ENCODE results near the gene MDM4.
"Not testable (repeated sequence)": the region's sequence is repeated elsewhere in the genome, so short reads cannot be mapped to it uniquely, and the experiment has no call there.

MDM4 gene

GRCh38 chr1:204477036-204477740, 39.0 kb upstream of the MDM4 start:
- no peak overlapping the region for H3K9ac ChIP-seq (ENCODE audit: low read length)

DNA sequence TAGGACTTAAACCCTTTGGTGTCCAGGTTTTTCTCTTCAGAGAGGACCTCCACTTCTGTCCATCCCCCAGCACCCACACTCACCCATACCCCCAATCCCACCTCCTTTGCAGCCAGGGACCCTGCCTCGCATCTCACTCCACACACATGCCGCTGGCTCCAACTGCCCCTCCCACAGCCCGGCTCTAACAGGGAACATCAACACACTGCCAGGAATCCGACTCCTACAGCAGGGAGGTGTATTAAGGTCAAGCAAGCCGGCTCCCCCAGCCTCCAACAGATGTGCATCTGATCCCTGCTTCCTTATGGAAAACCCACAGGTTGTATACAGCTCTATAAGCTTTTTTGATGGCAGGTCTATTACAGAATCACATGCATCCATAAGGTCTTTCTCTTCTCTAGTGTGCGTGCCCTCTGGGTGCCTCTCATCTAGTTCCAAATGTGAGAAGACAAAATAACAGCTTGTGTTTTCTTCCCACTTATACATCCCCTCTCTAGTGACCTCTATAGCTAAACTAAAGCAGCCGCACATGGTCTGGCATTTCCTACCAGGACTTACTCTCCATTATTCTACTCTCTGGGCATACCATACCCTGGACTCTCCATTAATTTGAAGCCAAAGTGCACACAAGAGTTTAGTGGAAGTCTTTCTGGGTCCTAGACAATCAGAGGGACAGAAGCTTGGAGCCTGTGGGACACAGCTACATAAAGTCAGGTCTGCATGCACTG, 37.9 kb upstream of the MDM4 start:
- Histone ChIP-seq H3K4me1 (ENCODE audit: control insufficient read depth, insufficient read depth, low read length) (peaks cover 63% of the 10 kb centered on the region), H3K4me3 (ENCODE audit: low read length) (no peak overlapping the region), H3K9me3 (ENCODE audit: control insufficient read depth, low read length) (no peaks in the 10 kb centered on the region), H3K27me3 (ENCODE audit: control insufficient read depth, insufficient read depth, low read length) (no peaks in the 10 kb centered on the region), H3K9ac (ENCODE audit: low read length) (no peak overlapping the region), H3K36me3 (ENCODE audit: control insufficient read depth, insufficient read depth, low read length) (no peaks in the 10 kb centered on the region)

More at GRCh38 chr1:204477036-204477740, 39.0 kb upstream of the MDM4 start:
- H3K4me1 ChIP-seq (ENCODE audit: control insufficient read depth, insufficient read depth, low read length) = peaks cover 60% of the 10 kb centered on the region
- no peaks in the 10 kb centered on the region for H3K9me3 ChIP-seq (ENCODE audit: control insufficient read depth, low read length)
- no peaks in the 10 kb centered on the region for H3K27me3 ChIP-seq (ENCODE audit: control insufficient read depth, insufficient read depth, low read length)
- no peaks in the 10 kb centered on the region for H3K36me3 ChIP-seq (ENCODE audit: control insufficient read depth, insufficient read depth, low read length)
- H3K4me3 ChIP-seq (ENCODE audit: low read length) = no peak overlapping the region

GRCh38 chr1:204478921-204479320, 37.3 kb upstream of the MDM4 start:
- no peaks in the 10 kb centered on the region for H3K27me3 ChIP-seq (ENCODE audit: control insufficient read depth, insufficient read depth, low read length)
- no peaks in the 10 kb centered on the region for H3K36me3 ChIP-seq (ENCODE audit: control insufficient read depth, insufficient read depth, low read length)
- H3K9ac ChIP-seq (ENCODE audit: low read length) = peak overlapping the region; percentile 30
- peaks cover 63% of the 10 kb centered on the region for H3K4me1 ChIP-seq (ENCODE audit: control insufficient read depth, insufficient read depth, low read length)
- H3K9me3 ChIP-seq (ENCODE audit: control insufficient read depth, low read length) = no peaks in the 10 kb centered on the region
- H3K4me3 ChIP-seq (ENCODE audit: low read length) = no peak overlapping the region

- peaks cover 63% of the 10 kb centered on the region for H3K4me1 ChIP-seq (ENCODE audit: control insufficient read depth, insufficient read depth, low read length)
- H3K27me3 ChIP-seq (ENCODE audit: control insufficient read depth, insufficient read depth, low read length) = no peaks in the 10 kb centered on the region
- H3K9ac ChIP-seq (ENCODE audit: low read length) = peak overlapping the region; percentile 30
These were observed 36.6 kb upstream of the MDM4 start for GRCh38 chr1:204479387-204480136.

GRCh38 chr1:204480515-204480914, 35.7 kb upstream of the MDM4 start:
- no peaks in the 10 kb centered on the region for H3K9me3 ChIP-seq (ENCODE audit: control insufficient read depth, low read length)
- peaks cover 70% of the 10 kb centered on the region for H3K4me1 ChIP-seq (ENCODE audit: control insufficient read depth, insufficient read depth, low read length)
- H3K4me3 ChIP-seq (ENCODE audit: low read length) = no peak overlapping the region
- no peaks in the 10 kb centered on the region for H3K36me3 ChIP-seq (ENCODE audit: control insufficient read depth, insufficient read depth, low read length)
- H3K9ac ChIP-seq (ENCODE audit: low read length) = no peak overlapping the region
- H3K27me3 ChIP-seq (ENCODE audit: control insufficient read depth, insufficient read depth, low read length) = no peaks in the 10 kb centered on the region

More at GRCh38 chr1:204479387-204480136, 36.6 kb upstream of the MDM4 start:
- no peaks in the 10 kb centered on the region for H3K9me3 ChIP-seq (ENCODE audit: control insufficient read depth, low read length)
- H3K4me3 ChIP-seq (ENCODE audit: low read length) = no peak overlapping the region
- no peaks in the 10 kb centered on the region for H3K36me3 ChIP-seq (ENCODE audit: control insufficient read depth, insufficient read depth, low read length)

- no peak overlapping the region for H3K9ac ChIP-seq (ENCODE audit: low read length)
- peaks cover 43% of the 10 kb centered on the region for H3K4me1 ChIP-seq (ENCODE audit: control insufficient read depth, insufficient read depth, low read length)
- no peak overlapping the region for H3K4me3 ChIP-seq (ENCODE audit: low read length)
These were observed 32.4 kb upstream of the MDM4 start for GRCh38 chr1:204483791-204484190.

GRCh38 chr1:204486513-204487255, 29.5 kb upstream of the MDM4 start:
- H3K36me3 ChIP-seq (ENCODE audit: control insufficient read depth, insufficient read depth, low read length); H3K4me3 ChIP-seq (ENCODE audit: low read length); H3K27me3 ChIP-seq (ENCODE audit: control insufficient read depth, insufficient read depth, low read length); H3K9me3 ChIP-seq (ENCODE audit: control insufficient read depth, low read length); H3K9ac ChIP-seq (ENCODE audit: low read length): not testable (repeated sequence)
- peaks cover 28% of the 10 kb centered on the region for H3K4me1 ChIP-seq (ENCODE audit: control insufficient read depth, insufficient read depth, low read length)

More at GRCh38 chr1:204483791-204484190, 32.4 kb upstream of the MDM4 start:
- Histone ChIP-seq H3K36me3 (ENCODE audit: control insufficient read depth, insufficient read depth, low read length) (no peaks in the 10 kb centered on the region), H3K9me3 (ENCODE audit: control insufficient read depth, low read length) (no peaks in the 10 kb centered on the region), H3K27me3 (ENCODE audit: control insufficient read depth, insufficient read depth, low read length) (no peaks in the 10 kb centered on the region)

- H3K9me3 ChIP-seq (ENCODE audit: control insufficient read depth, low read length) = no peaks in the 10 kb centered on the region
- H3K4me3 ChIP-seq (ENCODE audit: low read length) = no peak overlapping the region
- no peaks in the 10 kb centered on the region for H3K27me3 ChIP-seq (ENCODE audit: control insufficient read depth, insufficient read depth, low read length)
- H3K9ac ChIP-seq (ENCODE audit: low read length) = no peak overlapping the region
- H3K4me1 ChIP-seq (ENCODE audit: control insufficient read depth, insufficient read depth, low read length) = peaks cover 28% of the 10 kb centered on the region
- H3K36me3 ChIP-seq (ENCODE audit: control insufficient read depth, insufficient read depth, low read length) = peaks cover 3% of the 10 kb centered on the region
These were observed 29.0 kb upstream of the MDM4 start for GRCh38 chr1:204487256-204487615.

DNA sequence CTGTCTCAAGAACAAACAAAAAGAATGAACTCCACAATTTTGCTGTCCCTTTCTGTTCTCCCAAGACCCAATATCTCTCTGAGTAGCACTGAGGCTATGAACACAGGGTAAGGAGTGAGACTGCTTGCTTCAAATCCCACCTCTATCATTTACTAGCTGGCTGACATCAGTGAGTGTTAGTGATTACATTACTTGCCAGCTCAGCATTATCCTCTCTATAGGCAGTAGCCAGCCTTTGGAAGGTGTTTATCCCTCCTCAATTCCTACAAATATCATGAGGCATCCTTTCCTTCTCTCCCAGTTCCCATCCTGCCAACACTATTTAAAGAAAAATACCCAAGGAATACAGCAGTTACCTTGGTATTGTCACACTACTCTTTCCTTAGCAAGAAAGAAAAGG, 24.6 kb upstream of the MDM4 start:
- H3K4me1 ChIP-seq (ENCODE audit: control insufficient read depth, insufficient read depth, low read length) = peaks cover 31% of the 10 kb centered on the region
- H3K9me3 ChIP-seq (ENCODE audit: control insufficient read depth, low read length) = no peaks in the 10 kb centered on the region
- no peak overlapping the region for H3K4me3 ChIP-seq (ENCODE audit: low read length)
- H3K9ac ChIP-seq (ENCODE audit: low read length) = peak overlapping the region; percentile 89
- H3K36me3 ChIP-seq (ENCODE audit: control insufficient read depth, insufficient read depth, low read length) = peaks cover 3% of the 10 kb centered on the region
- no peaks in the 10 kb centered on the region for H3K27me3 ChIP-seq (ENCODE audit: control insufficient read depth, insufficient read depth, low read length)

- H3K4me3 ChIP-seq (ENCODE audit: low read length) = peak overlapping the region; percentile 97
- H3K9ac ChIP-seq (ENCODE audit: low read length) = peak overlapping the region; percentile 89
- no peaks in the 10 kb centered on the region for H3K9me3 ChIP-seq (ENCODE audit: control insufficient read depth, low read length)
- H3K36me3 ChIP-seq (ENCODE audit: control insufficient read depth, insufficient read depth, low read length) = peaks cover 3% of the 10 kb centered on the region
- no peaks in the 10 kb centered on the region for H3K27me3 ChIP-seq (ENCODE audit: control insufficient read depth, insufficient read depth, low read length)
- H3K4me1 ChIP-seq (ENCODE audit: control insufficient read depth, insufficient read depth, low read length) = peaks cover 31% of the 10 kb centered on the region
These were observed 22.8 kb upstream of the MDM4 start for GRCh38 chr1:204493145-204493983.

DNA sequence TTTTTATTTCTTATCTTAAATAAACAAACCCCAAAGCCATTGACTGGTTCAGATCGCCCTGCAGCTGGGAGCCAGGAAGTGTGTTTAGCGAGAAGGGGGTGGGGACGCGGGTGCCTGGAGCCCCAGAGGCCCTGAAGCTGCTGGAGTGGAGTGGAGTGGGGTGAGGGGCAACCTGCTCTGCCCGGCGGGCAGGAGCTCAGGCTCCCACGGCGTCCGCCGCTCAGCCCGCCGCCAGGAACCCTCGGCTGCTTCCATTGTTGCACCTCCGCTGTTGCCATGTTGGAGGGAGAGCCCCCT, 22.3 kb upstream of the MDM4 start:
- peak overlapping the region; percentile 89 for H3K9ac ChIP-seq (ENCODE audit: low read length)
- no peaks in the 10 kb centered on the region for H3K9me3 ChIP-seq (ENCODE audit: control insufficient read depth, low read length)
- no peaks in the 10 kb centered on the region for H3K27me3 ChIP-seq (ENCODE audit: control insufficient read depth, insufficient read depth, low read length)
- H3K36me3 ChIP-seq (ENCODE audit: control insufficient read depth, insufficient read depth, low read length) = peaks cover 3% of the 10 kb centered on the region
- H3K4me3 ChIP-seq (ENCODE audit: low read length) = peak overlapping the region; percentile 97
- H3K4me1 ChIP-seq (ENCODE audit: control insufficient read depth, insufficient read depth, low read length) = peaks cover 31% of the 10 kb centered on the region

Data from mucosa of stomach (tissue), 1 donor.